ENCODE results near the gene KRT34.

DNA sequence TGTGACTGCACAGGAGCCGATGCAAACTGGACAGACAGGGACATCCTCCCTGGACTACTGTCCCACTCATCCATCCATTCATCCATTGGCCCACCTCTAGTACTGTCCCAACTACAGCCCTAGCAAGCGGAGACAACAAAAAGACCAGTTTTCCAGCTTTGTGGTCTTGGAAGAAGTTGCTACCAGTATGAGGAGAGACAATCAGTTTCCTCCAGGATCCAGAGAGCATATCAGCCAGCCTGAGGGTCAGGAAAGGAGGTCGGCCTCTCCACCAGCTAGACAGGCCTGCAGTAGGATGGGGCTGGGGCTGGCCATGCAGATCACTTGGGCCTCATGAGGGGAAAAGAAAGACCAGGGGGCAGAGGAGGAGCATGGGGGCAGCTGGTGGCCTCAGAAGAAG lies 48.3 kb downstream of the KRT34 start:
- TF ChIP-seq, protein P1, sequence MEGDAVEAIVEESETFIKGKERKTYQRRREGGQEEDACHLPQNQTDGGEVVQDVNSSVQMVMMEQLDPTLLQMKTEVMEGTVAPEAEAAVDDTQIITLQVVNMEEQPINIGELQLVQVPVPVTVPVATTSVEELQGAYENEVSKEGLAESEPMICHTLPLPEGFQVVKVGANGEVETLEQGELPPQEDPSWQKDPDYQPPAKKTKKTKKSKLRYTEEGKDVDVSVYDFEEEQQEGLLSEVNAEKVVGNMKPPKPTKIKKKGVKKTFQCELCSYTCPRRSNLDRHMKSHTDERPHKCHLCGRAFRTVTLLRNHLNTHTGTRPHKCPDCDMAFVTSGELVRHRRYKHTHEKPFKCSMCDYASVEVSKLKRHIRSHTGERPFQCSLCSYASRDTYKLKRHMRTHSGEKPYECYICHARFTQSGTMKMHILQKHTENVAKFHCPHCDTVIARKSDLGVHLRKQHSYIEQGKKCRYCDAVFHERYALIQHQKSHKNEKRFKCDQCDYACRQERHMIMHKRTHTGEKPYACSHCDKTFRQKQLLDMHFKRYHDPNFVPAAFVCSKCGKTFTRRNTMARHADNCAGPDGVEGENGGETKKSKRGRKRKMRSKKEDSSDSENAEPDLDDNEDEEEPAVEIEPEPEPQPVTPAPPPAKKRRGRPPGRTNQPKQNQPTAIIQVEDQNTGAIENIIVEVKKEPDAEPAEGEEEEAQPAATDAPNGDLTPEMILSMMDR (IDR thresholded peaks at IDR 0.05; ENCODE audit: insufficient read depth, low read length, poor library complexity, severe bottlenecking) = no peak
- no peak for TF ChIP-seq EZH2phosphoT487 (conservative IDR thresholded peaks at IDR 0.05; ENCODE audit: low read length)
